GM21528 (cell line): ENCODE measurements around the gene CREB3L2.

ENCODE experiments used
- ATAC-seq: cut with Tn5 transposase; IDR thresholded peaks from one replicate; pipeline ENCODE4 v1.9.1; 2021; ENCODE audit warnings: mild to moderate bottlenecking, moderate library complexity; ENCODE audit not compliant: unreplicated experiment, low FRiP score

Gene CREB3L2

GRCh38 chr7:137954614-137955013, 47.3 kb downstream of the CREB3L2 start:
- ATAC-seq = no peak

DNA sequence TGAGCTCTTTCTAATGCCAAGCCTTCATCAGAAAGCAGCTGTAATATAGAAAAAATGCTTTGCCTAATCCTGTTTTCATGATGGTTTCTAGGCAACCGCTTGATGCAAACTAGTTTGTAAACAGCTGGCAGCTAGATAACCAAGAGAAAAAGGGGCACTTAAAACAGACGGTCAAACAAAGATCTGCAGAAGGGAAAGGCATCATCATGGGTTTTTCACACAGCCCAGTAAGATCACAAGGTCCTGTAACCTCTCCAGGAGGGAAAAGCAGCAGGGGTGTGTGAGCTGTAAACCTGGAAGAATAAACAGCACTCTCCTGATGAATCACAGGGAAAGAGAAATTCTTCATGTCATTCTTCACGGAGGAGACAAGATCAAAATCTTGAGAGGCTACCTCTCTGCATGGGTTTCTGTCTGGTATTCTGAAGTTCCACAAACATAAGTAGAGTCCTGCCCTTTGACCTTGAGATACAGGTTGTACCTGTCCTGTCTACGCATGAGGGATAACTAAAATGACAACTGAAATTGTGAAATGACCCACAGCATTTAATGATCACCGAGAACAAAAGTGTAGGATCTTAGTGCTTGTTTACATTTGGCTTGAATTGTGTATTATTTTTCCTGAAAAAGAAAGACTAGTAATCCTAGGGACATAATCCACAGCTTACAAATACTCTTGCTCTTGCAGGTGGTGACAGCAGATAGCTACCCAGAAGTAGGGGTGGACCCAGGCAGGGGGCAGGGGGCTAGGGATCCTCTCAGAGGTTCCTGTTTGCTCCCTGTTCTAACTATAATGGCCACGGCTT, 48.0 kb downstream of the CREB3L2 start:
- no peak for ATAC-seq

DNA sequence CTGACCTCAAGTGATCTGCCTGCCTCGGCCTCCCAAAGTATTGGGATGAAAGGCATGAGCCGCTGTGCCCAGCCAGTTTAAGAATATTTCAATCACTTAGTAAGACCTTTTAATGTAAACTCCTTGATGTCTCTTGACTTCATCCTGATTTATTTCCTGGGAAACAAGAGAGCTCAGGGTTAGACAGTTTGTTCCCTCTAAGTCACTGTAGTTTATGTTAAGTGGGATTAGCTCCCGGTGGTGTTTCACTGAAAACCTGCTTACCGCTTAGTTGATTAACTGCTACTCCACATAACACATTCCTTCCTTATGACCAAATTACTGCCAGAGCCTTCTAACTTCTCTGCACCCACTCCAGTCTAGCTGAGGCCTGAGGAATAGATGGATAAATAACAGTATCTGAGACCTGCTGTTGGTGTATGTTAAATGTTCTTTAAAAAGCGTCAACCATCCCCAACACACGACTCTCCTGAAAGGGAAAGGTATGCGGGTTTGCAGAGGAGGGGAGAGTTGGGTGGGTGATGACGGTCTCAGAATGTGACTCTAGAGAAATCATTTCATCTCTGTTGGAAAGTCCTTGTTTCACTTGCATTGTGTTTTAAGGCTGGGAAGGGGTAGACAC, 48.7 kb downstream of the CREB3L2 start:
- no peak for ATAC-seq

GRCh38 chr7:137952426-137952805, 49.5 kb downstream of the CREB3L2 start:
- ATAC-seq = no peak

DNA sequence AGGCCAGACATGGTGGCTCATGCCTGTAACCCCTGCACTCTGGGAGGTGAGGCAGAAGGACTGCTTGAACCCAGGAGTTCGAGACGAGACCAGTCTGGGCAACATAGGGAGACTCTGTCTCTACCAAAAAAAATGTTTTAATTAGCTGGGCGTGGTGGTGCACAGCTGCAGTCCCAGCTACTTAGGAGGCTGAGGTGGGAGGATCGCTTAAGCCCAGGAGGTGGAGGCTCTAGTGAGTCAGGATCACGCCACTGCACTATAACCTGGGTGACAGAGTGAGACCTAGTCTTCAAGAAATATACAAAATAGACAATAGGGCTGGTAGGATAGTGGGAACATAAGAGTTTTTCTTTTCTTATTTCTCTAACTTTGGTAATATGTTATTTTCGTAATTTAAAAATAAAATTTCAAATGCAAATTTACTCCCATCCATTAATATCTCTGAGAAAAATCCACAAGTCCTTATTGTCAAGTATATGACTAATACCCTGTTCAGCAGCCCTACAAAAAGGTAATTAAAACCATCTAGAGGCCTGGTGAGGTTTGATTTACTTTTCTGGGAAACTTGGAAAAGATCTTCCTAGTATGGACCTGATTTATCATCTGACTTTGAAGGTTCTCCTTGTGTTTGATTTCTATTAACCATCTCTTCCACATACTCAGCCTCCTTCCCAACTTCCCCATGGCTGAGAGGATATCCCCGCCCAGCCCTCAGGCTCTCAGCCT, 50.0 kb downstream of the CREB3L2 start:
- no peak for ATAC-seq

GRCh38 chr7:137950967-137951366, 50.9 kb downstream of the CREB3L2 start:
- ATAC-seq = no peak

GRCh38 chr7:137950263-137950621, 51.6 kb downstream of the CREB3L2 start:
- ATAC-seq = no peak

DNA sequence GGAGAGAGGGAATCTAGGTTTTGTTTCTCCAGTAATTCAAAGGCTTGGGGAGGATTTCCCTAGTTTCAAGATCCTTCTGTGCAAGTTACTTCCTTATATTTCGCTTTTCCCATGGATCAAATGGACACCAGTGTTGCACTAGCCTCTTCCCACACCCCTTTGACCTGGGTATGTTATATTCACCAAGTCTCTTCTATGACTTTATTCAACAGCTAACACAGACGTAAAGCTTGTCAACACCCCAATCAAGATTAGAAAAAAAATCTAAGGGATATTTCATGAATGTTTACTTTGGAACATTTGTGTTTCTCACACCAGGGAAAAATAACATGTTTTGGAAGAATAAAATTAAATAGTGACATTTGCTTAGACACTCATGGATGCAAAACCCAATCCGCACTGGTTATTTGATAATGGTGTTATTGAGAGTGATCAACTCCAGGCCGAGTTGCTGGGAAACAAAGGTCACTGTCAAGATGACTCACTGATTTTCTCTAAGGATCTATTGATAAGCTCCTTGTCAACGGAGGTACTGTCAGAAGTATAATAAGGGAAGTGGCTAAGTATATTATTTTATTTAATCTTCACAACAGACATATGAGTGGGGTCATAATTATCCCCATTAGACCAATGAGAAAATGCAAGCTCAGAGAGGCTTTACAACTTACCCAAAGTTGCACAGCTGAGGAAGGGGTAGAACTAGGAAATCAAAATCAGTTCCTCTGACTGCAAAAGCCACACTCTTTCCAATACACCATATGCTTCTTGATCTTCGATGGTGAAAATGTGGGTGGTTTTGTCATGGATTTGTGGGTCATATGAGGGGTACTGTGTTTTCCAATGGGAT, 52.2 kb downstream of the CREB3L2 start:
- ATAC-seq = no peak

DNA sequence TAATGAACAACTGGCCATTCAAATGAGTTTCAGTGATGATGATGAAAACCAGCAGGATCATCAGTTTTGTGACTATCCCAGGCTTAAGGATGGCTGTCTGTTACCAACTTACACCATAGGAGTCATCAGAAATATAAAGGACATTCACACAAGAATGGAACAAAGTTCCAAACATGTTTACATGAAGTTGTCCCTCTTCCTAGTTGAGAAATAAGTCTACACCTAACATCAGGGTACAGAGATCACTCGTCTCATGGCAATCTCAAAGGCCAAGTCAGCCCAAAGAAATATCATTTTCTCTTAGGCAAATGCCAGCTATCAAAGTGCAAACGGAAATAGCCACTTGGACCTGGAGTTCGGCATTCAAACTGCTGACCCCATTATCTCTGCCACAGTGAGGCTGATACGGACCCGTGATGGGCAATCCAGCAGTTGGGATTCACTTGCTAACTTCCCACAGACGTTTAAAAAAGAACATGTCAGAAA, 53.0 kb downstream of the CREB3L2 start:
- ATAC-seq = no peak

- ATAC-seq = no peak
These were observed 53.6 kb downstream of the CREB3L2 start for GRCh38 chr7:137948083-137948844.

DNA sequence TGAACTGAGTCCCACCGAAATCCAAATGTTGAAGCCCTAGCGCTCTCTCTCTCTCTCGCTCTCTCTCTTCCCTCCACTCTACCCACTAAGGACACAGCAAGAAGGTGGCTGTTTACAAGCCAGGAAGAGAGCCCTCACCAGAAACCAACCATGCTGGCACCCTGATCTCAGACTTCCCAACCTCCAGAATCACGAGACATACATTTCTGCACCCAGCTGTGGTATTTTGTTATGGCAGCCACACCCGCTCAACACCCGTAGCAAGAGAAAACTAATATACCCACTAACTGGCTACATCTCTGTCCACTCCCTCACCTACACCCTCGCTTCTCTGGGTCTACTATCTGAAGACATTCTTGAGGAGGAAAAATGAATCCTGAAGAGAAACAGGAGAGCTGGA, 54.8 kb downstream of the CREB3L2 start:
- ATAC-seq = no peak

DNA sequence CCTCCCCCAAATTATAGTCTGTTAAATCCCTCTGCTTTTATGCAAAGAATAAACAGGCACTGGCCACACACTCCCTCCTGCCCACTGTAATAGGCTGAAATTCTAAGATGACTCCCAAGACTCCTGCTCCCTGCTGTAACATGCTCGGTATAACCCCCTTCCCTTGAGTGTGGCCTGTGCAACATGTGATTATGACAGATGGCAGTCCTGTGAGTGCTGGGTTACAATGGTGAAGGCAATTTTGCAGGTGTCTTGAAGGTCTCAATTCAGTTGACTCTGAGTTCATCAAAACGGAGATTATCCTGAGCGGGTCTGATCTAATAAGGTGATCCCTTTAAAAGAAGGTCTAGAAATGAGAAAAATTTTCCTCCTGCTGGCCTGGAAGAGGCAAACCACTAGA, 55.9 kb downstream of the CREB3L2 start:
- no peak for ATAC-seq

GRCh38 chr7:137944168-137944567, 57.7 kb downstream of the CREB3L2 start:
- ATAC-seq = no peak

- ATAC-seq = no peak
These were observed 58.7 kb downstream of the CREB3L2 start for GRCh38 chr7:137943132-137943551.

- ATAC-seq = no peak
These were observed 59.3 kb downstream of the CREB3L2 start for GRCh38 chr7:137942484-137943115.

GRCh38 chr7:137940656-137941518, 61.0 kb downstream of the CREB3L2 start:
- no peak for ATAC-seq

- no peak for ATAC-seq
These were observed 61.7 kb downstream of the CREB3L2 start for GRCh38 chr7:137940218-137940617.

DNA sequence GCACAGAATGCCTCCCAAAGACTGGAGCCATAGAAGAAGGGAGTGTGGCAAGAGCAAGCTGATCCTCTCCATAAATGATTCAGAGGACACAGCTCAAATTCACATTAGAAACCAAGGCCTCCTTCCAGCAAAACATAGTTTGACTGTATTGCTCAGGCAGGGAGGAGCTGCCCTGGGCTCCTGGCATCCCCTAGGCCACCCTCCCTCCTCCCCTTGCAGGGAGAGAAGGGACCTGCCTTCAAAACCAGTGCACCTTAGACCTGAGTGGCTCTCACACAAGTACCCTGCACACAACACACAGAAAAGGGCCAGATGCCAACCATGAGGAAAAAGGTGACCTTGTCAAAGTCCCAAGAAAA, 64.7 kb downstream of the CREB3L2 start:
- ATAC-seq = no peak
